Renal pelvis (tissue), 12 donors: ENCODE results near the gene CPT2. TPM values are rescaled to one million over a fixed set of nuclear protein-coding genes. Genes with fewer than 3 reads are reported as not detected.

Experiments used
- DNase-seq: peaks from one replicate; pipeline ENCODE4 v3.0.0-alpha.2; 2013
- long read RNA-seq, 16 experiments: transcript quantifications; one replicate each; lab custom pipeline, GENCODE V29; 2026
- polyA plus RNA-seq, 3 donors: library from polyadenylated mRNA; unstranded; fragments of 120-200 nt; gene quantifications; one replicate each; pipeline ENCODE4 v1.2.1, GENCODE V29; 2013; ENCODE audit not compliant: insufficient read length in 3 of 3

Gene CPT2
- 10 to 100 TPM; 27.8 to 32.7 (median 32.1) TPM for polyA plus RNA-seq
- long read RNA-seq, donor 1, full-length matches to known transcripts: 12 of 12 reads
- long read RNA-seq, donor 1, partial matches to known transcripts: 0 of 12 reads
- long read RNA-seq, donor 1, other reads (novel, unspliced or antisense): 0 of 12 reads
- long read RNA-seq, donor 2, full-length matches to known transcripts: 9 of 14 reads
- long read RNA-seq, donor 2, partial matches to known transcripts: 5 of 14 reads
- long read RNA-seq, donor 2, other reads (novel, unspliced or antisense): 0 of 14 reads
- long read RNA-seq, donor 3, full-length matches to known transcripts: 6 of 6 reads
- long read RNA-seq, donor 3, partial matches to known transcripts: 0 of 6 reads
- long read RNA-seq, donor 3, other reads (novel, unspliced or antisense): 0 of 6 reads
- long read RNA-seq, donor 4, full-length matches to known transcripts: 12 of 18 reads
- long read RNA-seq, donor 4, partial matches to known transcripts: 6 of 18 reads
- long read RNA-seq, donor 4, other reads (novel, unspliced or antisense): 0 of 18 reads
- long read RNA-seq, donor 5, full-length matches to known transcripts: 8 of 8 reads
- long read RNA-seq, donor 5, partial matches to known transcripts: 0 of 8 reads
- long read RNA-seq, donor 5, other reads (novel, unspliced or antisense): 0 of 8 reads
- long read RNA-seq, donor 6, full-length matches to known transcripts: 22 of 140 reads
- long read RNA-seq, donor 6, partial matches to known transcripts: 74 of 140 reads
- long read RNA-seq, donor 6, other reads (novel, unspliced or antisense): 44 of 140 reads
- long read RNA-seq, donor 7, full-length matches to known transcripts: 14 of 123 reads
- long read RNA-seq, donor 7, partial matches to known transcripts: 69 of 123 reads
- long read RNA-seq, donor 7, other reads (novel, unspliced or antisense): 40 of 123 reads
- long read RNA-seq, donor 8, full-length matches to known transcripts: 7 of 7 reads
- long read RNA-seq, donor 8, partial matches to known transcripts: 0 of 7 reads
- long read RNA-seq, donor 8, other reads (novel, unspliced or antisense): 0 of 7 reads
- long read RNA-seq, donor 9, full-length matches to known transcripts: 18 of 27 reads
- long read RNA-seq, donor 9, partial matches to known transcripts: 9 of 27 reads
- long read RNA-seq, donor 9, other reads (novel, unspliced or antisense): 0 of 27 reads
- long read RNA-seq, donor 10, full-length matches to known transcripts: 18 of 31 reads
- long read RNA-seq, donor 10, partial matches to known transcripts: 13 of 31 reads
- long read RNA-seq, donor 10, other reads (novel, unspliced or antisense): 0 of 31 reads
- long read RNA-seq, donor 11, full-length matches to known transcripts: 6 of 19 reads
- long read RNA-seq, donor 11, partial matches to known transcripts: 13 of 19 reads
- long read RNA-seq, donor 11, other reads (novel, unspliced or antisense): 0 of 19 reads
- long read RNA-seq, donor 12, full-length matches to known transcripts: 16 of 189 reads
- long read RNA-seq, donor 12, partial matches to known transcripts: 104 of 189 reads
- long read RNA-seq, donor 12, other reads (novel, unspliced or antisense): 69 of 189 reads
- long read RNA-seq, donor 13, full-length matches to known transcripts: 7 of 7 reads
- long read RNA-seq, donor 13, partial matches to known transcripts: 0 of 7 reads
- long read RNA-seq, donor 13, other reads (novel, unspliced or antisense): 0 of 7 reads
- long read RNA-seq, donor 14: 0 reads
- long read RNA-seq, donor 15, full-length matches to known transcripts: 22 of 29 reads
- long read RNA-seq, donor 15, partial matches to known transcripts: 7 of 29 reads
- long read RNA-seq, donor 15, other reads (novel, unspliced or antisense): 0 of 29 reads
- long read RNA-seq, donor 16, full-length matches to known transcripts: 17 of 23 reads
- long read RNA-seq, donor 16, partial matches to known transcripts: 6 of 23 reads
- long read RNA-seq, donor 16, other reads (novel, unspliced or antisense): 0 of 23 reads

GRCh38 chr1:53196485-53197290 lies at the start of gene CPT2:
Gene CPT2 (plus strand): TSS chr1:53196824. CDS start chr1:53196944, 120 bp downstream.
- peak; percentile 92 for DNase-seq

DNA sequence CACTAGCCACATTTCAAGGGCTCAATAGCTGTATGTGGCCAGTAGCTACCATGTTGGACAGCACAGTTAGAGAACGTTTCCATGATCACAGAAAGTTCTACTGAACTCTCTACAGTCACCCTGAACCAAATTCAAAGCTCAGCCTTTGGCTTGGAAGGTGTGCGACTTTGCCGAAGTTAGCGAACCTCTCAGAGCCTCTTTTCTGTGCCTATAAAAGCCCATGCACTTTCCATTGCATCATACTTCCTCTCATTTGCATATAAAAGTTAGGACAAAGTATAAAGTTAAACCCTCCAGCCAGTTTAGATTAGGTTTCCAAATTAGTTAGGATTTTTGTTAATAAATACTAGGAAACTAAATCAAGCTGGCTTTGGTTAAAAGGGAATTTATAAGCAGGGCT lies 49.5 kb upstream of the CPT2 start:
- peak; percentile 16 for DNase-seq

DNA sequence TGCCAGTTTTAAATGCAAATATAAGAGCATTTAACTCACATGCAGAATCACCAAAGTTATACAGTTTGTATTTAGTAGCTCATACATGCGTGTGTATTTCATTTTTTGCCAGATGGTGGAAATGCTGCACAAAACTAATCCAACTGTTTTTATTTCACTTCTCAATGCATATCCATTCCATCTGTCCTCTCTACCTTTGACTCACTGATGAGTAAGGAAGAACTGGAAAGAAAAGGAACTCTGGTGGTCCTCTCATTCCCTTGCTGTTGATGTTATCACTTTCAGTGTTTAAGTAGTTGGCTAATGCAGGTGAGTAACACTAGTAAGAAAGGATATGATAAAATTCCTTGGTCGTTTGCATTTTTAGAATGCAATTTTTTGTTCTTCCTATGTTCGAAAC lies 48.5 kb upstream of the CPT2 start:
- no peak for DNase-seq

DNA sequence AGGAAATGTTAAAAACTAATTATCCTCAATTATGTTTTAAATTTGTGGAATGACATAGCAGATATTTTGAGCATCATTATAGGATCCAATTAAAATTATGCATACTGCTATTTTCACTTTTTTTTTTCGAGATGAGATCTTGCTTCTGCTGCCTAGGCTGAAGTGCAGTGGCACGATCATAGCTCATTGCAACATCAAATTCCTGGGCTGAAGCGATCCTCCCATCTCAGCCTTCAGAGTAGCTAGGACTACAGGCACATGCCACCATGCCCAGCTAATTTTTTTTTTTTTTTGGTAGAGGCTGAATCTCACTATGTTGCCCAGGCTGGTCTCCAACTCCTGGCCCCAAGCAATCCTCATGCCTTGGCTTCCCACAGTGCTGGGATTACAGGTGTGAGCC lies 42.9 kb upstream of the CPT2 start:
- no peak for DNase-seq

- DNase-seq: no peak
Measured at GRCh38 chr1:53154859-53155438, 41.7 kb upstream of the CPT2 start.

- DNase-seq: no peak
Measured at GRCh38 chr1:53155534-53155933, 41.1 kb upstream of the CPT2 start.

DNA sequence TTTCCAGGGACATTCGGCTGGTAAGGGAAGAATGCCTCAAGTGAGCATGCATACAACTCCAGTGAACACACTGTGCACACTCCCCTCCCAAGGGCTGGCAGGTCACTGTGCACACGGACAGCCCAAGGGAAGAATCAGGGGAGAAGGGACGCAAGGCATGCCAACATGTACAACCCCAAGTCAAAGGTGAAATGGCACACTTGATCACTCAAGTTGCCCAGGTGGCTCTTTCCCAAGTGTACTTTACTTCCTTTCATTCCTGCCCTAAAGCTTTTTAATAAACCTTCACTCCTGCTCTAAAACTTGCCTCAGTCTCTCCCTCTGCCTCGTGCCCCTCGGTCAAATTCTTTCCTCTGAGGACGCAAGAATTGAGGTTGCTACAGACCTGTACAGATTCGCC lies 40.7 kb upstream of the CPT2 start:
- DNase-seq: no peak

- DNase-seq: no peak
Measured at GRCh38 chr1:53156783-53157182, 39.8 kb upstream of the CPT2 start.

- no peak for DNase-seq
Measured at GRCh38 chr1:53158900-53159299, 37.7 kb upstream of the CPT2 start.

- no peak for DNase-seq
Measured at GRCh38 chr1:53160924-53161378, 35.7 kb upstream of the CPT2 start.

GRCh38 chr1:53162621-53163020 lies 34.0 kb upstream of the CPT2 start:
- no peak for DNase-seq

DNA sequence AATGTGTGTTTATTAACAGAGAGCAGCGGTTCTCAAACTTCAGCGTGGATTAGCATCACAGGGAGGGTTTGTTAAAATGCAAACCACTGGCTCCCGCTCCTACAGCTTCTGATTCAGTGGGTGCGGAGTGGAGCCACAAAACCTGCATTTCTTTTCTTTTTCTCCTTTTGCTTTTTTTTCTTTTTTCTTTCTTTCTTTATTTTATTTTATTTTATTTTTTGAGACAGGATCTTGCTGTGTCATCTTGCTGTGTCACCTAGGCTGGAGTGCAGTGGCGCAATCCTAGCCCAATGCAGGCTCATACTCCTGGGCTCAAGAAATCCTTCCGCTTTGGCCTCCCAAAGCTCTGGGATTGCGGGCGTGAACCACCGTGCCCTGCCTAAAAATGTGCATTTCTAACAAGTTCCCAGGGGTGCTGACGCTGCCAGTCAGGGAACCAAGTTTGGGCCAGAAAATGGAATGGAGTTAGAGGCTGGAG lies 33.3 kb upstream of the CPT2 start:
- DNase-seq: no peak

DNA sequence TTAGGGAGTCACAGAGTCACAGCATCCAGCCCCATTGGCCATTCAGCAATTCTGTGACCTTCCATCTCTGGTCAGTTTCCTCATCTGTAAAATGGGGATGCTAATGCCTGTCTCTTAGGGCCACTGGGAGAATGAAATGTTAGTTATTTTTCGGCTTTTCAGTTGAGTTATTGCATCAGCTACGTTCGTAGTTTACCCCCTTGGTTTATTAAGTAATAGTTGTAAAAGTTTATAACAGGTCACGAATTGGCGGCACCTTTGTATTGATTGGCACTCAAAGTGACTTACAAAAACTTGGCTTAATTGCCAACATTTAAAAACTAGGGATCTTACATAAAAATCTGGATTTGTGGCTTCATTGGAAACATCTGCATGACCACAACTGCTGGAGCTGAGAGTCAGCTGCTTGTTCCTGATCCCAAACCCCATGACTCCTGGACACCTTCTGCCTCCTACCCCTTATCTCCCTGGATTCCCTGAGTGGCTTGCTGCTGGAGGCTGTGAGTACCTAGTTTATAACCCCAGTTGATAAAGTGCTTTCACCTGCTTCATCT lies 31.1 kb upstream of the CPT2 start:
- DNase-seq: no peak

DNA sequence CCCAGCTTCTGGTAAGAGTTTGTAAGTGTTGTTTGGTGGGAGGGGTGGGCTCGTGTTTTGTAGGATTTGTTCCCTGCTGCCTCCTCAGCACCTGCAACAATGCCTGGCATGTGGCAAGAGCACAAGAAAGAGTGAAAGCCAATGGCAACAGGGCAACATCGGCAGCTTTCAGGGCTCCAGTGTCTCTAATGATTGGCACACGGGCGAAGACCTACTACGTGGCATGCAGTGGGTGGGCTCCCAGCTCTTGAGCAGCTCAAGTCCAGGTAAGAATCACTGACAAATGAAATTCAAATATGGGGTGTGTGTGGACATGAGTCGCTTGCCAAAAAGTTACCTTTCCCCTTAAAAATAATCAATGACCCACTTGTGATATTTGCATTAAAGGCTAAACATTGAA lies 30.3 kb upstream of the CPT2 start:
- DNase-seq: no peak

- DNase-seq: no peak
Measured at GRCh38 chr1:53166912-53167311, 29.7 kb upstream of the CPT2 start.

- no peak for DNase-seq
Measured at GRCh38 chr1:53172426-53173128, 24.0 kb upstream of the CPT2 start.

DNA sequence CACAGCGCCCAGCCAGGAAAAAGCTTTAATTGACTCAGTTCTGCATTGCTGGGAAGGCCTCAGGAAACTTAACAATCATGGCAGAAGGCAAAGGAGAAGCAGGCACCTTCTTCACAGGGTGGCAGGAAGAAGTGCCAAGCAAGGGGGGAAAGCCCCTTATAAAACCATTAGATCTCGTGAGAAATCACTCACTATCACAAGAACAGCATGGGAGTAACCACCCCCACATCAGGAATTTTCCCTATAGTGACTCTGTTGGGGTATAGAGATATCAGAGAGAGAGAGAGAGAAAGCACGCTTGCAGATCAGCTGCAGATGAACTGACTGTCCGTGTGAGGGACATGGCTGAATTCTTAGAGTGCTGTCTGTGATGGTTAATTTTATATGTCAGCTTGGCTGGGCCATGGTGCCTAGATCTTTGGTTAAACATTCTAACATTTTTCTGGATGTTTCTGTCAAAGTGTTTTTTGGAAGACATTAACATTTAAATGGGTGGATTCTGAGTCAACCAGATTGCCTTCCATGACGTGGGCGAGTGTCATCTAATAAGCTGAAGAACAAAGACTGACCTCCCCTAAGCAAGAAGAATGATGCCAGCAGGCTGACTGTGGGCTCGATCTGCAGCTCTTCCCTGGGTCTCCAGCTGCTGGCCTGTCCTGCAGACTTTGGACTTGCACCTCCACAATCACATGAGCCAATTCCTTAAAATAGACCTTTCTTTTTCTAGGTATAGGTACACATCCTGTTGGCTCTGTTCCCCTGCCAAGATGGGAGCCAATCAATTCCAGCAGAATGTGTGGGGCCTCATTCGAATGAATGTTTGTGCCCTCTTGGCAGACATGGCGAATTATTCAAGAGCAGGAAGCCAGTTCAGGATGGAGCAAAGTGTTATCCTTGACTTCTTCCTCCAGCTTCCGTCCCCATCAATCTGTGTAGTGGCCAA lies 21.4 kb upstream of the CPT2 start:
- DNase-seq: no peak
